ENCODE data around the gene ICE2.

DNA sequence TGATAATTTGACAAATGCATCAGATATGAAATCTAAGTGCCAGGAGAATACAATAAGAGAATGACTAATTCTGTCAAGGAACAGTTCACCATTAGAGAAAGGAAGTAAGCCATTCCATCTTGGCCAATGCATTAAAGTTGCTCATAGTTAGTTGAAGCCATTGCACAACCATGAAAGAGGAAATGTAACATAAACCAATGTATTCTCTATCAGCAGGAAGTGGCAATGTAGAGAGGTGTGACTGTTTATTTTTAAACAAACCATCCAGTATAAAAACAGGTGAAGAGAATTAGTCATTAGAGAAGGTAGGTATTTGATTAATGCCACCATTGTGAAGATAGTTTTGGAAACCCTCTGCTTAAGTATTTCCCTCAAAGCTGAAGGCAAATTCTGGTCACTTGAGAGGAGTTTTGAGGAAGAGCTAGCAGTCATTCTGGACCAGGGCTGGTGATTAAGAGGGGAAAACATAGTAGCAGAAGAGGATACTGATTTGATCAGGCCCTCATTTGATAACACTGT is 70.4 kb downstream of the ICE2 start:
- TF ChIP-seq, protein P1, sequence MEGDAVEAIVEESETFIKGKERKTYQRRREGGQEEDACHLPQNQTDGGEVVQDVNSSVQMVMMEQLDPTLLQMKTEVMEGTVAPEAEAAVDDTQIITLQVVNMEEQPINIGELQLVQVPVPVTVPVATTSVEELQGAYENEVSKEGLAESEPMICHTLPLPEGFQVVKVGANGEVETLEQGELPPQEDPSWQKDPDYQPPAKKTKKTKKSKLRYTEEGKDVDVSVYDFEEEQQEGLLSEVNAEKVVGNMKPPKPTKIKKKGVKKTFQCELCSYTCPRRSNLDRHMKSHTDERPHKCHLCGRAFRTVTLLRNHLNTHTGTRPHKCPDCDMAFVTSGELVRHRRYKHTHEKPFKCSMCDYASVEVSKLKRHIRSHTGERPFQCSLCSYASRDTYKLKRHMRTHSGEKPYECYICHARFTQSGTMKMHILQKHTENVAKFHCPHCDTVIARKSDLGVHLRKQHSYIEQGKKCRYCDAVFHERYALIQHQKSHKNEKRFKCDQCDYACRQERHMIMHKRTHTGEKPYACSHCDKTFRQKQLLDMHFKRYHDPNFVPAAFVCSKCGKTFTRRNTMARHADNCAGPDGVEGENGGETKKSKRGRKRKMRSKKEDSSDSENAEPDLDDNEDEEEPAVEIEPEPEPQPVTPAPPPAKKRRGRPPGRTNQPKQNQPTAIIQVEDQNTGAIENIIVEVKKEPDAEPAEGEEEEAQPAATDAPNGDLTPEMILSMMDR (IDR thresholded peaks at IDR 0.05): no peak
- TF ChIP-seq EP300 (IDR thresholded peaks at IDR 0.05; ENCODE audit: borderline replicate concordance in 1 of 2, low read depth in 1 of 2, low read length in 1 of 2): peak; percentile 8 to 86; a peak in 2 of 4 replicates
- peak; percentile 50; the same call in 1 of the 2 replicates for TF ChIP-seq YY1 (IDR thresholded peaks at IDR 0.05; ENCODE audit: low read depth)
- TF ChIP-seq EZH2phosphoT487 (IDR thresholded peaks at IDR 0.05; ENCODE audit: borderline replicate concordance, low read depth): no peak
- no peak; the same call in 1 of the 2 replicates for TF ChIP-seq POLR2AphosphoS5 (IDR thresholded peaks at IDR 0.05; ENCODE audit: low read depth, low read length)
- no peak for TF ChIP-seq TAF1 (IDR thresholded peaks at IDR 0.05; ENCODE audit: borderline replicate concordance, low read depth, low read length)
- peak; percentile 10; the same call in 1 of the 2 replicates for TF ChIP-seq ZBTB33 (IDR thresholded peaks at IDR 0.05; ENCODE audit: borderline replicate concordance, low read depth)
- no peak for TF ChIP-seq NRF1 (IDR thresholded peaks at IDR 0.05; ENCODE audit: low read depth, low read length)
- TF ChIP-seq SMC3 (IDR thresholded peaks at IDR 0.05; ENCODE audit: low read depth, low read length): no peak
- TF ChIP-seq GATA2 (CRISPR knock-in tag; IDR thresholded peaks at IDR 0.05): no peak
- no peak for TF ChIP-seq FOXJ3 (CRISPR knock-in tag; IDR thresholded peaks at IDR 0.05)
